Daoy (cell line): ENCODE measurements around the gene GPHA2. TPM values are rescaled to one million over a fixed set of nuclear protein-coding genes. Genes with fewer than 3 reads are reported as not detected.

Experiments used
- DNase-seq: peaks from one replicate; pipeline ENCODE4 v3.0.0-alpha.2; 2015; ENCODE audit warnings: low read depth
- total RNA-seq: library from RNA; depleted of rRNA; stranded (reverse); fragments of >200 nt; shearing (Covaris generic); gene quantifications from 2 replicates; pipeline ENCODE4 v1.2.3, GENCODE V29; 2014

GPHA2 gene
- total RNA-seq, 1 experiment from 2014 or later, result not detected

DNA sequence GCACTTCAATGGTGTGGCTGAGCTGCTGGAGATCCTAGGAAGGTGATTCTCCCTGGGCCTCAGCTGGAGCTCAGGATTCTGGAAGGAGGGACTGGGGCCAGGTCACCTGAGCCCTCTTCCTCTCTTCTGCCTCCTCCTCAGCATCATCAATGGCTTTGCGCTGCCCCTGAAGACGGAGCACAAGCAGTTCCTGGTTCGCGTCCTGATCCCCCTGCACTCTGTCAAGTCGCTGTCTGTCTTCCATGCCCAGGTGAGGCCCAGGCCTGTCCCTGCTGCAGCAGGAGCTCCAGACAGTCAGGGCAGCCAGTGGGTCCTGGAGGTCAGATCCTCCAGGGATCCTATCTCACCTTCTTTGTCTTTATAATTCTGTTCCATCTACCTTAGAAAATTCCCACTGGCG lies 5.4 kb downstream of the GPHA2 start:
- no peak for DNase-seq

GRCh38 chr11:64929625-64930024 lies 6.1 kb downstream of the GPHA2 start:
- DNase-seq, result no peak

DNA sequence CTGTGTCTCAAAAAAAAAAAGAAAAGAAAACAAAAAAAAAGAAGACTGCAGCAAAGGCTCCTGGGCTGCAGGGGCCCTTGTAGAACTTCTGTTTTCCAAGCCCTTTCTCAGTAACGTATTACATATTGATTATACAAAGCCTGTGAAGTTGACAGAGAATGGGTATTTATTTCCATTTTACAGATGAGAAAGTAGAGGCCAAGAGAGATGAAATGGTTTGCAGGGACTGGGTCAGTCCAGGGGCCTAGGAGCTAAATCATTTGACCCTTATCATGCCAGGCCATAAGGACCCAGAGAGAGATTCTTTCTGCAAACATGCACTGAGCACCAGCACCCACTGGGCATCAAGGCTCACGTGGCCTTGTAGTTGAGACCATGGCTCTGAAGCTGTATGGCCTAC lies 6.7 kb downstream of the GPHA2 start:
- no peak for DNase-seq

- DNase-seq, result no peak
Measured at GRCh38 chr11:64926689-64927088, 9.0 kb downstream of the GPHA2 start.

DNA sequence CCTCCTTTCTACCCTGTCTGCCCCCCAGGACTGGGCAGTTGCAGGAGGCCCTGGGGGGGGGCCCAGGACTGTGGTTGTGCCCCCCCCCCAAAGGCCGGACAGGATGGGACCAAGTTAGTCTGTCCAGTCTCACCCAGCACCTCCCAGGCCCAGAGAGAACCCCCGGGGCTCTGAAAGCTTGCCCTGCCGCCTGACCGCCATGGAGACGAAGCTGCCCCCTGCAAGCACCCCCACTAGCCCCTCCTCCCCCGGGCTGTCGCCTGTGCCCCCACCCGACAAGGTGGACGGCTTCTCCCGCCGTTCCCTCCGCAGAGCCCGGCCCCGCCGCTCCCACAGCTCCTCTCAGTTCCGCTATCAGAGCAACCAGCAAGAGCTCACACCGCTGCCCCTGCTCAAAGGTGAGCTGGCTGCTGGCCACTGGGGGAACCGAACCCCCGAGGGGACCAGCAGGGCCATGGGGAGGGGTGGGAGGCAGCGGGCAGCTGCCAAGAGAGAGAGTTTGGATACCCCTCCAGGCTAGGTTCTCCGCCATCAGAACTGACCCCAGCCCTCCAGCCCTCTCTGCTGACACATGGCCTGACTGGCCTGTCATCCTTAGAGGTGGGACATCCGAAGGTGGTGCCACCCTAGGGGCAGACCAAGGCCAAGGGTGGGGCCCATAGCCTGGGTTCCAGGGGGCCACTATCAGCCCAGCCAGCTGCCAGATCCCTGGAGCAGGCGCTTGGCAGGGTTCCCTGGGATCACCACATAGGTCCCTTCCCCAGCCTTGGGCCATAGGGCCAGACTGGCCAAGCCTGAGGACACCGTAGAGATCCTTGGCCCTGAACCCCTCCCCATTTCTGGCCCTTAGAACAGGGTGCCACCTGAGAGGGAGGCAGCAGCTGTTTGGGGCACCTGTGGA lies 9.9 kb downstream of the GPHA2 start:
- DNase-seq, result no peak

DNA sequence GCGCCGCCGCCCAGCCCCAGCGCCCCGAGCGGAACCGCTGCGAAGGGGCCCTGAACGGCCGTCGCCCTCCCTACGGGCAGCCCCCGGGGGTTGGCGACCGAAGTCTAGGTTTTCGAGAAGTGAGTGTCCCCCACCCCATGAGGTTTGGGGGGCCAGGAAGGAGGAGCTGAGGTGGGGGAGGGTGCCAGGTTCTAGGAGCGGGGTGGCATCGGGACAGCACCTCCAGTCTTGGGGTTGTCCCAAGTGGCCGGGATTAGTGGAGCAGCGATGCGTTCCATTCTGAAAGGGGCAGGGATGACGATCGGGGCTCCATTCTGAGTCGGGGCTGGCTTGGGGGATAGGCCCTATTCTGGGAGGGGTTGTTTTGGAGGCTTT lies 10.8 kb downstream of the GPHA2 start:
- no peak for DNase-seq

DNA sequence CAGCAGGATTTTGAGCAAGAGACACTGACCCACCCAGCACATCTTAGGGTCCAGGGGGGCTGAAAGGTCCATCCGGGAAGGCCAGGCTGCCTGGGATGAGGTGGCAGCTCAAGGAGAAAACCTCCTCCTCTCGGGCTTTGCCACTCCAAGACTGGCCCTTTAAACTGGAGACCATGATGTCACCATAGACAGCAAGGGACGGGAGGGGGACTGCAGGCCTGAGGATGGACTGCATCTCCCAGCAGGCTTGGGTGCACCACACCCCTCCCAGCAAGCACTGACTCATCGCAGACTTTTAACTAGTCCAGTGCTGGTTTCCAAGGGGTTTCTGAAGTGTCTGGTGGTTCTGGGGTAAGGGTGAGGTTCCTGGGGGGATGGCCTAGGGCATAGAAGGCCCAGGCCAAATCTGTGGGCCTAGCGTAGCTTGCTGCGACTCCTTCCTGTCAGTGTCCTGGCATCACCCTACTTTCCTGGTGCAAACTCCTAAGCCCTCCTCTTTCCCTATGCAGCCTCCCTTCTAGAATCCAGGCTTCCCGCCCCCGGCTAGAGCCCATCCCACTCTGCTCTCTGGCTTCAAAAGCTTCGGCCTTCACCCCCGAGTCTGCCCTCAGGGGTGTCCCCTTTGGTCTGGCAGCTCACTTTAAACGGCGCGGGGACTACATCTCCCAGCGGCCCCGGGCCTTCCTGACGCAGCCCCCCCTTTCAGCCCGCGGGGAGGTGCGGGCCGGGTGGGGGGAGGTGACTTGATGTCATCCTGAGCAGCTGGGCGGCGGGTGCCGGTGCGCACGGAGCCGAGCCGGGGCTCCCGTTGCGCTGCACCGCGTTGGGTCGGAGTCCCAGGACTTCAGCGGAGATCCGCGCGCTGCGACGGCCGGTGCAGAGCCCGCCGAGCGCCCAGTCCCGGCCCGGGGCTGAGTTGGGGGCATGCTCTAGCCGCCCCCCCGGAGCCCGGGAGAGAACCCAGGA lies 11.5 kb downstream of the GPHA2 start, which contains the start of gene PPP2R5B:
TSS of gene PPP2R5B (plus strand) at position 746 of the 966 bp plus-strand sequence. CDS start 1,046 bp downstream, outside the sequence.
- peak; percentile 94 for DNase-seq

GRCh38 chr11:64923151-64923661 lies 12.5 kb downstream of the GPHA2 start:
- no peak for DNase-seq

DNA sequence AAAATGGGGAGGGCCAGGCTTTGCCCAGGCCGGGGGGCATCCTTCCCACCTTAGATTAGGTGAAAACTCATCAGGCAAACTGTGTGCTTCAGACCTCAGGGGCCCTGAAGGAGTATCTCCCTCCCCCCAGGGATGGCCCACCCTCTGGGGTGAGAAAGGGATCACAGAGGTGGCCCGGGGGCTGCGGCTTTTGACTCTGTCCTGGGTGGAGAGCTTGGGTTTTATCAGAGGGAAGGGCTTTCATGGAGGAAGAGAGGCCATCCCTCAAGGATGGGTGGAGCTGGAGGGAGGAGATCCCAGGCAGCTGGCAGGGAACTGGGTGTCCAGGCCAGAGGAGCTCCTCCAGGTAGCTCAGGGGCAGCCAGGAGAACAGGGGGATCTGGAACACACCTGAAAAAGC lies 14.3 kb downstream of the GPHA2 start:
- no peak for DNase-seq

DNA sequence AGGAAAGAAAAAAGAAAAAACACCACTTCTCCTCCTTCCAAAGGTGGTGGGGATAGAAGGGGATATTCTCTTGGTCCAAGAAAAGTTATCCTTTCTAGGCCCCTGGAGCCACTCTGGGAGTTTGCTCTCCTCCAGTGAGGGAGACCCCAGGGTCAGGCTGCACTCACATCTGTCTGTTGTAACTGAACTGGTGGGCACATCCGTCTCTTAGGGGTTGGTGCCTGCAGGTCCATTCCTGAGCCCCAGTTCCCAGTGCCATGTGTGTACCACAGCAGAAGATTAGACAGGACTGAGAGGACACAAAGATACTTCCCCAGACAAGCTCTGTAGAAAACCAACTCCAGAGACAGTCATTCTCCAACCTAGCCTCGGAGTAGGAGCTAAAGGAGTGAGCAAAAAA lies 15.6 kb downstream of the GPHA2 start:
- no peak for DNase-seq

- no peak for DNase-seq
Measured at GRCh38 chr11:64919627-64920026, 16.1 kb downstream of the GPHA2 start.

DNA sequence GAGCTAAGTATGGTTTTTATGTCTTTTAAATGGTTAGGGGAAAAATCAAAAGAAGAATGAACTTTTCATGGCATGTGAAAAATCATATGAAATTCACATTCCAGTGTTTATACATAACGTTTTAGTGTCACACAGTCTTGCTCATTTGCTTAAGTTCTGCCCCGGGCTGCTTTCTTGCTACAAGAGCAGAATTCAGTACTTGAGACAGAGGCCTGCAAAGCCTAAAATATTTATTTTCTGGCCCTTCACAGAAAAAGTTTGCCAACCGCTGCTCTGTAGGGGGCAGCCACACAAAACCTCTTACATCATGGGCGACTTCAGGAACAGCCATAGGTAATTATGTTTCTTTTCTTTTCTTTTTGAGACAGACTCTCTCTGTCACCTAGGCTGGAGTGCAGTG lies 17.7 kb downstream of the GPHA2 start:
- peak; percentile 37 for DNase-seq

DNA sequence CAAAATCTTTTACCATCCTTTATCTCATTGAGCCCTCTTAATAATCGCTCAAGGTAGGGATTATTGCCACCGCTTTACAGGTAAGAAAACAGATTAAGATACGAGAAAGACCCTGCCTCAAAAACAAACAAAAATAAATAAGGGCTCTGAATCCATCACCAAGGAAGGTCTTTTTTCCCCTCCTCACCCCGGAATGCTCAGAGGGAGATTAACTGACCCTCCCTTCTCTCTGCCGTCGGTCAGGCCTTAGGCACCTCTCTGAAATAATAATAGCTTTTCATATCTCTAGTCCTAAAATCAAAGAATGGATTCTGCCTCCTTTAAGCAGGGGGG lies 18.1 kb downstream of the GPHA2 start:
- DNase-seq, result no peak

GRCh38 chr11:64916775-64917662 lies 18.7 kb downstream of the GPHA2 start, which contains the start of gene ATG2A:
TSS of gene ATG2A (minus strand) at chr11:64917209. CDS start at chr11:64917135, 74 bp downstream.
- DNase-seq, result peak; percentile 99

DNA sequence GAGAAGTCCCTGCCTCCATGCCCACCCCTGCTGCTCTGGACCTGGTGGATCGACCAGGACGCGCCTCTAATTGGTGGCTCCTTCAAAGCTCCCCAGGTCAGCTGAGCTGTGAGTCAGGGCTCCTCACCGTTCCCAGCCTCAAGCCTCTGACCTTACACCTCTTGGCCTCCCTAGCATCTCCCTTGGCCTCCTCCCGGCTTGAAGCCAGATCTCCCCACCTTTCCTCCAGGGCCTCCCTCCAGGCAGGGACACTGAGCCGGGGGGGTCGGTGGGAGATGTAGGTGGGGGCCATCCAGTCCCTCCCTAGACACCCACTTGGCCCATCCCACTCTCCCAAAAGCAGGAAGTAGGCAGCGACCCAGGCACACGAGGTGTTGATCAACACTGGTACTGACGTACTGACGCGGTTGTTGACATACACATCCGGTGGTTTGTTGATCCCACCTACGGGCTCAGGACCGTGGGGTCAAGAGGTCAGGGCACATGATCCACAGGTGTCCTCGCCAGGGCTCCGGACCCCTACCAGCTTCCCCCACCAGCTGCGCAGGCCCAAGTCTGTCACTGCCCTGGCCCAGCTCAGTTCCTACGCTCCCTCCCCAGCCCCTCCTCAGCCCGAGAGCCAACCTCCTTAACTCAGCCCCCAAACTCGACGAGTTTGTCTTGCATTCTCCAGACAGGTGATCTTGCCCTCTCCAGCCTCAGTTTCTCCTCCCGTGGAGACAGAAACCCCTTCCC lies 19.5 kb downstream of the GPHA2 start:
- DNase-seq, result peak; percentile 44

- DNase-seq, result no peak
Measured at GRCh38 chr11:64915376-64915887, 20.3 kb downstream of the GPHA2 start.

- no peak for DNase-seq
Measured at GRCh38 chr11:64914123-64914522, 21.6 kb downstream of the GPHA2 start.

- DNase-seq, result no peak
Measured at GRCh38 chr11:64913171-64913727, 22.4 kb downstream of the GPHA2 start.

GRCh38 chr11:64911689-64912088 lies 24.0 kb downstream of the GPHA2 start:
- DNase-seq, result no peak

DNA sequence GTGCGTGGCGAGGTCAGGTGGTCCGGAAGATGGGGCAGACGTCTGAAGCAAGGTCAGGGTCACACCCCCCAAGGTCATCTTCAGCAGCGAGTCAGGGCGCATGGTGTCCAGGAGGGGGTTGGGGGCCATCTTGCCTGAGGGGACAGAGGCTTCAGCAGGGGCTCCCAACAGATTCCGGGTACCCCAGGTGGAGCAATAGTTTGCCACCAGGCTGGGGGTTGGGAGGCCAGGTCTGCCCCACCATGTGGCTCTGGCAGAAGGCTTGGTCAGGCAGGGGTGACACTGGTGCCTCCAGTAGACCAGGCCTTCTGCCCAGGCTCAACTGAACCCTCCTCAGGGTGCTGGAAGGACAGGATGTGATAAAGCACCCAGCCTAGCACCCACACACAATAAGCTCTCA lies 24.6 kb downstream of the GPHA2 start:
- DNase-seq, result no peak
